RWPE2 (cell line): ENCODE results near the gene C21orf91.
"Not testable (repeated sequence)": the region's sequence is repeated elsewhere in the genome, so short reads cannot be mapped to it uniquely, and the experiment has no call there.

Experiments
- ATAC-seq: fragments of 200-7000 bp; cut with Tn5 transposase; 3 replicates; pipeline ENCODE4 v1.9.1; 2021; ENCODE audit warnings: low read depth
- DNase-seq: peaks from one replicate; pipeline ENCODE4 v3.0.0-alpha.2; 2020; ENCODE audit warnings: low spot score
- H3K27ac ChIP-seq: fragments of 450-650 bp; 2 replicates; pipeline ENCODE4 v1.5.1; 2017; ENCODE audit warnings: mild to moderate bottlenecking; ENCODE audit not compliant: poor library complexity, severe bottlenecking
- H3K27me3 ChIP-seq: fragments of 250-450 bp; sonication (Bioruptor Pico); 2 replicates; pipeline ENCODE4 v1.5.1; 2021; ENCODE audit warnings: mild to moderate bottlenecking, moderate library complexity; ENCODE audit not compliant: insufficient read depth, poor library complexity, severe bottlenecking
- H3K36me3 ChIP-seq: fragments of 250-450 bp; sonication (Bioruptor Pico); 2 replicates; pipeline ENCODE4 v1.5.1; 2020; ENCODE audit warnings: low read depth, mild to moderate bottlenecking, moderate library complexity
- H3K4me1 ChIP-seq: fragments of 250-450 bp; sonication (Bioruptor Pico); 2 replicates; pipeline ENCODE4 v1.5.1; 2021; ENCODE audit warnings: mild to moderate bottlenecking, moderate library complexity; ENCODE audit not compliant: insufficient read depth, poor library complexity, severe bottlenecking
- H3K4me3 ChIP-seq: fragments of 250-450 bp; sonication (Bioruptor Pico); 2 replicates; pipeline ENCODE4 v1.5.1; 2021; ENCODE audit warnings: mild to moderate bottlenecking, moderate library complexity; ENCODE audit not compliant: severe bottlenecking
- H3K9me3 ChIP-seq: fragments of 250-450 bp; sonication (Bioruptor Pico); 2 replicates; pipeline ENCODE4 v1.5.1; 2021; ENCODE audit warnings: mild to moderate bottlenecking, moderate library complexity; ENCODE audit not compliant: severe bottlenecking
- TF ChIP-seq, protein P1 (sequence below): fragments of 450-650 bp; IDR thresholded peaks from one replicate; pipeline ENCODE4 v1.5.1; 2017; ENCODE audit warnings: mild to moderate bottlenecking, moderate library complexity; ENCODE audit not compliant: poor library complexity, severe bottlenecking

Gene C21orf91

DNA sequence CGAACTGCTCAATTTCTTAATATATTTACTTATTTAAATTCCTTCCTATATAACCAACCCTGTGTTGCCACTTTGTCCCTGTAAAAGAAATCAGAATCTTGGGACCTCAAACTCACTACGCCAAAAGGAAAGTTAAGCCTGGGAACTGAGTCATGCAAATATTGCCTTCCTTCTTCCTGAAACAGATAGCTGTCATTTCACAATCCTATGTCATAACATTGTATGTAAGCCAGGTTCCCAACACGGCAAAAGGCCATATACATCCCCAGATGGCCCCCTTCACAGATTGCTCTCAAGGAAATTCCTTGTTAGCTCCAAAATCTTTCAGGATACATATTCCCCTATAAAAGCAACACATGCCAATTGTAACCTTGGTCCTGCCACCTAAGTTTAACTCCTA is 39.7 kb downstream of the C21orf91 start:
- H3K36me3 ChIP-seq: no peaks in the 10 kb centered on the region
- TF ChIP-seq, protein P1, sequence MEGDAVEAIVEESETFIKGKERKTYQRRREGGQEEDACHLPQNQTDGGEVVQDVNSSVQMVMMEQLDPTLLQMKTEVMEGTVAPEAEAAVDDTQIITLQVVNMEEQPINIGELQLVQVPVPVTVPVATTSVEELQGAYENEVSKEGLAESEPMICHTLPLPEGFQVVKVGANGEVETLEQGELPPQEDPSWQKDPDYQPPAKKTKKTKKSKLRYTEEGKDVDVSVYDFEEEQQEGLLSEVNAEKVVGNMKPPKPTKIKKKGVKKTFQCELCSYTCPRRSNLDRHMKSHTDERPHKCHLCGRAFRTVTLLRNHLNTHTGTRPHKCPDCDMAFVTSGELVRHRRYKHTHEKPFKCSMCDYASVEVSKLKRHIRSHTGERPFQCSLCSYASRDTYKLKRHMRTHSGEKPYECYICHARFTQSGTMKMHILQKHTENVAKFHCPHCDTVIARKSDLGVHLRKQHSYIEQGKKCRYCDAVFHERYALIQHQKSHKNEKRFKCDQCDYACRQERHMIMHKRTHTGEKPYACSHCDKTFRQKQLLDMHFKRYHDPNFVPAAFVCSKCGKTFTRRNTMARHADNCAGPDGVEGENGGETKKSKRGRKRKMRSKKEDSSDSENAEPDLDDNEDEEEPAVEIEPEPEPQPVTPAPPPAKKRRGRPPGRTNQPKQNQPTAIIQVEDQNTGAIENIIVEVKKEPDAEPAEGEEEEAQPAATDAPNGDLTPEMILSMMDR: no peak
- no peaks in the 10 kb centered on the region for H3K9me3 ChIP-seq
- DNase-seq (no peak), ATAC-seq (no peak)
- no peak overlapping the region for H3K4me3 ChIP-seq
- H3K4me1 ChIP-seq: no peaks in the 10 kb centered on the region
- no peak overlapping the region for H3K27ac ChIP-seq
- no peaks in the 10 kb centered on the region for H3K27me3 ChIP-seq

DNA sequence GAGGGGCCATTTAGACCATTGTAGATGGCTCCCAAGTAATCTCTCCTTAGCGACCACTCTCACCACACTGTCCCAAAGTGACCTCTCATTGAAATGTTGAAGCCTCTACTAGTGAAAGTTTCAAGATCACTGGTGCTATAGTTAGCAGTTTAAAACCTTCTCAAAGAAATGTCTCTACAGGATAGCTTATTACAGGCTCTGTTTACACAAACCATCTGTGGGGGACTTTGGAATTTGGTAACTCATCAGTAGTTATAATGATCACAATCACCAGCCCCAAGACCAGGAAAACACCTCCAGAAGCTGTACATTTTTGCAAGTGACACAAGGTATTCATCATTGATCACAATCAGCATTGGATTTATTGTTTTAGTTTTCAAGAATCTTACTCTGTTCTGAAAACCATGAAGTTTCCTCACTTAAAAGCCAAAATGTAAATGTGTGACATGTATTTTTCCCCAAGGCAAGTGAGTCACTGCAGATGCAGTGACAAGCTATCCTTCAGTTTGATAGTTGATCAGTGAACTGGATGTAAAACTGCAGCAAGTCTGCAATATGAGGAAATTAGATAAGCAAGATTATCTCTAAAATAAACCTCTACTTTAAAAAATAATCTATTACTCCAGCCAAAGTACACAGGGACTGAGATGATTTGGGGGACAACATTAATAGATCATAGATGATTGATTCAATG is 41.9 kb downstream of the C21orf91 start:
- TF ChIP-seq, protein P1: no peak
- no peaks in the 10 kb centered on the region for H3K36me3 ChIP-seq
- ATAC-seq: no peak
- no peaks in the 10 kb centered on the region for H3K27me3 ChIP-seq
- H3K4me3 ChIP-seq: no peak overlapping the region
- no peaks in the 10 kb centered on the region for H3K4me1 ChIP-seq
- DNase-seq: no peak
- H3K9me3 ChIP-seq: no peaks in the 10 kb centered on the region
- no peak overlapping the region for H3K27ac ChIP-seq

DNA sequence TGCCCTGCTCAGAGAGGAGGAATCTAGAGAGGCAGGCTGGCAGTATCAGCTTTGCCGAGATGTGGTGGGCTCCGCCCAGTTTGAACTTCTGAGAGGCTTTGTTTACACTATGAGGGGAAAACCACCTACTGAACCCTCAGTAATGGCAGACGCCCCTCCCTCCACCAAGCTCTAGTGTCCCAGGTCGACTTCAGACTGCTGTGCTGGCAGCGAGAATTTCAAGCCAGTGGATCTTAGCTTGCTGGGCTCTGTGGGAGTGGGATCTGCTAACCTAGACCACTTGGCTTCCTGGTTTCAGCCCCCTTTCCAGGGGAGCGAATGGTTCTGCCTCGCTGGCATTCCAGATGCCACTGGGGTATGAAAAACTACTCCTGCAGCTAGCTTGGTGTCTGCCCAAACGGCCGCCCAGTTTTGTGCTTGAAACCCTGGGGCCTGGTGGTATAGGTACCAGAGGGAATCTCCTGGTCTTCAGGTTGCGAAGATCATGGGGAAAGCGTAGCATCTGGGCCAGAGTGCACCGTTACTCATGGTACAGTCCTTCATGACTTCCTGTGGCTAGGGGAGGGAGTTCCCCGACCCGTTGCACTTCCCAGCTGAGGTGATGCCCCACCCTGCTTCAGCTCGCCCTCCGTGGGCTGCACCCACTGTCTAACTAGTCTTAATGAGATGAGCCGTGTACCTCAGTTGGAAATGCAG is 43.6 kb downstream of the C21orf91 start:
- no peak for DNase-seq
- H3K27ac ChIP-seq: no peak overlapping the region

GRCh38 chr21:17775021-17775420 is 44.1 kb downstream of the C21orf91 start:
- H3K36me3 ChIP-seq, ATAC-seq, DNase-seq, H3K4me1 ChIP-seq, H3K27ac ChIP-seq, H3K27me3 ChIP-seq, H3K4me3 ChIP-seq, H3K9me3 ChIP-seq: not testable (repeated sequence)

More for the DNA sequence above, 43.6 kb downstream of the C21orf91 start:
- H3K36me3 ChIP-seq: no peaks in the 10 kb centered on the region
- TF ChIP-seq, protein P1: no peak
- no peak for ATAC-seq
- no peaks in the 10 kb centered on the region for H3K9me3 ChIP-seq
- no peaks in the 10 kb centered on the region for H3K4me1 ChIP-seq
- H3K4me3 ChIP-seq: no peak overlapping the region
- H3K27me3 ChIP-seq: no peaks in the 10 kb centered on the region

- TF ChIP-seq, protein P1: no peak
- no peak for ATAC-seq
- Histone ChIP-seq H3K27me3 (no peaks in the 10 kb centered on the region), H3K27ac (no peak overlapping the region), H3K9me3 (no peaks in the 10 kb centered on the region), H3K36me3 (no peaks in the 10 kb centered on the region), H3K4me3 (no peak overlapping the region), H3K4me1 (no peaks in the 10 kb centered on the region)
- no peak for DNase-seq
Observed at GRCh38 chr21:17769447-17769845, 49.7 kb downstream of the C21orf91 start.
